GM11168 (cell line): Measurements from ENCODE around the gene MYB.

Experiments used
- in situ Hi-C: fragments of 300-500 bp; cut with MboI; formaldehyde crosslinking; loops from one replicate; pipeline ENCODE4 v1.12.0; 2022; ENCODE audit warnings: low sequenced_read_pairs; ENCODE audit not compliant: unreplicated experiment

Gene MYB

DNA sequence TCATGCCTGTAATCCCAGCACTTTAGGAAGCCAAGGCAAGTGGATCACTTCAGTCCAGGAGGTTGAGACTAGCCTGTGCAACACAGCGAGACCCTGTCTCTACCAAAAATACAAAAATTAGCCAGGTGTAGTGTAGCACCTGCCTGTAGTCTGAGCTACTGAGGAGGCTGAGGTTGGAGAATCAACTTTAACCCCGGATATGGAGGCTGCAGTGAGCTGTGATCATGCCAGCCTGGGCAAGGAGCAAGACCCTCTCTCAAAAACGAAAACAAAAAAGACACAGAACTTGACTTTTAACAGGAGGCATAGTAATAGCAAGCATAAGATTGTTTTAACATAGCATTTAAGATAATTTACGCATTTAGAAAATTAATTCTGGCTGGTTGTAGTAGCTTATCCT is 32.5 kb downstream of the MYB start:
- in situ Hi-C loops = no loop called here

DNA sequence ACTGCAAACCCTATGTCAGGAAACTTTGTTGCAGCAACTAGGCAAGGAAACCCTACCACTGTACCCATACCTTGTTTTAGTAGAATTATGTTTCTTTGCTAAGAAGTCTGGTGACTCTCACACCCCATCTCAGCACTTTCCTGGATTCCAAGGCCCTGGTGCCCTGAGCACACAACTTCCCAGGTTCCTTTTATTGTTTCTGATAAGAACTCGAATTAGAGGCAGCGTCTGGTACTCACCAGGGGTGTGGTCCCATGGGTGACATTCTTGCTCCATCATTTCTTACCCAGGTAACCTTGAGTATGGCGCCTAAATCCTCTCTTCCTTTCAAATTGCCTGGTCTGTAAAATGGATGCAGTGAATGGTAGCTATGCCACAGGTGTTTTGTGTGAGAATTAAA is 34.1 kb downstream of the MYB start:
- in situ Hi-C loops = no loop called here

DNA sequence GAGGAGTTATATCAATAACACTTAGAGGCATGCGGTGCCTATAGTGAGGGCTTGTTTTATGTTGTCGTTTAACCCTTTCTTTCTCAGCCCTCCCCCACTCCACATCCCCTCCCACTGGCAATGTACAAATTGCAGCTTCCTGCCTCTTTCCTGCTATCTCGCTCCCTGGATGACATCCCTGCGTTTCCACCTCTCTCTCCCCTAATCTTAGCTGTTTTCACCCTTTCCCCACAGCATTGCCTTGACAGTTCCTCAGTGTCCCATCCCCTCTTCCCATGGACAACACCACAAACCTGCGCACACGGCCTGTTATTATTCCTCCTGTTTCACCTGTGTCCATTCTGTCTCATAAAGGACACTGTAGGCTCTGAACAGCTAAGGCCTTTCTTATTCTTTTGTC is 34.5 kb downstream of the MYB start:
- in situ Hi-C loops = no loop called here

DNA sequence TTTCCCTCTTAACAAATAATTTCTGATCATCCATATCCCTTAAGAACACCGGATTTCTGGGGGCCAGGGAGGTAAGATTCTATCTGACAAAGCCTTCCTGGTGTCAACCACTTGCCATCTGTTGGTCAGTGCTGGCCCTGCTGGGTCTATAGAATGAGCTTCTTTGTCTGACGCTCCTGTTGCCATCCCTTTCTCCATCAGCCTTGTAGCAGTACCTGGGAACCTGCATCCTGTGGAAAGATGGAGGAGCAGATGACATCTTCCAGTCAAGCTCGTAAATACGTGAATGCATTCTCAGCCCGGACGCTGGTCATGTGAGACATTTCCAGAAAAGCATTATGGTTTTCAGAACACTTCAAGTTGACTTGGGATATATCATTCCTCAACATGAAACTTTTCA is 36.6 kb downstream of the MYB start:
- in situ Hi-C loops = no loop called here

- in situ Hi-C loops = no loop called here
Measured at GRCh38 chr6:135219346-135219745, 38.2 kb downstream of the MYB start.

DNA sequence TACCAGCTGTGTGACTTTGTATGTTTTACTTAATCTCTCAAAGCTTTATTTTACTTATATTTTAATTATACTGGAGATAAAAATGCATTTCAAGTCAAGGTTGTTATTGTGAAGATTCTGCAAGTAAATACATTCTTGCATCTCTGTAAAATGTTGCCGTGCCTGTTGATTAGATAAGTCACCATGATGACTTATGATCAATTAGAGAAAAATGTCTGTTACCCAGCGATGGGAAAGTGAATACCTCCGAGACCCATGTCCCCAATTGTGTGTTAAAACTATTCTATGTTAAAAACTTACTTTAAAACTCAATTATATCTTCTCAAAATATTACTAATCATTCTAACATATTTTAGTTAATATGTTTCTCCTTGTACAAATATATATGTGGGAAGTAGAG is 39.9 kb downstream of the MYB start:
- in situ Hi-C loops = no loop called here

DNA sequence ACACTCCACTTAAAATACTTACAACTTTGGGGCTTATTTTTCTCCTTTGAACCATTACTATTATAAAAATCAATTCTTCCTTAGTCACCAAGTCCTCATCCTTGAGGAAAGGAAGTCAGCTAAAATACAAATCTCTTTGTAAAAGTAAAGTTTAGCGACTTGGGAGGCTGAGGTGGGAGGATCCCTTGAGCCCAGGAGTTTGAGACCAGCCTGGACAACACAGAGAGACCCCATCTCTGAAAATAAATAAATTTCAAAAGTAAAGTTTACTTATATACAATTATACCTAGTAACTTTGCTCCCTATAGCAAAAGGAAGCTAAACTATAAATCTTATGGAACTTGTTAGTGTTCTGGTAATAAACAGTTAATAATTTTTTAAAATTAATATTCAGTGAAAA is 40.4 kb downstream of the MYB start:
- in situ Hi-C loops = no loop called here

GRCh38 chr6:135222623-135223022 is 41.5 kb downstream of the MYB start:
- in situ Hi-C loops = no loop called here

DNA sequence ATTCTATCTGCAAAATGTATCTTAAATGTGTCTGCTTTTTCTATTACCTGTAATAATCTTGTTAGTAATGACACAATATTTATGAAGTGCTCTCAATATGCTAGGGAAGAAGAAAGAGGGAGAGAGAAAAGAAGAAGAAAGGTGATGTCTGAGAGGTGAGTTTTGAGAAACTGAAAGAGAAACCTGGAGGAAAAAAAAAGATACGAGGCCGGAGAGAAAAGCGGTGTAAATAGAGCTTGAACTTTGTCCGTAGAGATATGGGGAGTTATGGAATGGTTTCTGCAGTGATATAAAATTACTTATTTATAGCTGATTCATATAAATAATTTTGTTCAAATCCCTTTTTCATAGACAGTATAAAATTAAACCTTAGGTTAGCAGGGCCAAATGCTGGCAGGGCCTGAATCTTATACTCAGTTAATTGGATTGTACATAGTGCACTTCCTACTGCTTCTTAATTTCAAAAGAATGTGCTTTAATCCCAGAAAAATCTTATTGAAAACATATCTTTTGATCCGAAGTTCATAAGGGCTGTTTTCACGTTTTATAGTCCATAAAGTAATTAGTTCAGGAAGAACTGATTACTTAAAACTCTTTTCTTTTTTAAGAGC is 43.0 kb downstream of the MYB start:
- in situ Hi-C loops = no loop called here

DNA sequence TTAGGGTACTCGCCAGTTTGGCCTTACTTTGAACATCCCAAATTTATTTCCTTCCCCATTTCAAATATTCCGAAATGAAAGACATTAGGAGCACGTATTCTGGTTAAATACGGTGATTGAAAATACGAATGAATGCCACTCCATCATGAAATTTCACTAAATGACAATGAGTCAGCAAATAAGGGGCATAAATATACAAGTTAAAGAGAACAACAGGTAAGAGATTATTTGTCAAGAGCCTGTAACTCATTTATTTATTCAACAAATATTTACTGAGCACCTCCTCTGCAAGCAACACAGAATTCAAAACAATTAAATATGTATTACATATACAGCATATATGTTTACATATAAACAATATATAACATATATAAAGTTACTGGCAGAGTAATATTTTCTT is 44.8 kb downstream of the MYB start:
- in situ Hi-C loops = no loop called here

DNA sequence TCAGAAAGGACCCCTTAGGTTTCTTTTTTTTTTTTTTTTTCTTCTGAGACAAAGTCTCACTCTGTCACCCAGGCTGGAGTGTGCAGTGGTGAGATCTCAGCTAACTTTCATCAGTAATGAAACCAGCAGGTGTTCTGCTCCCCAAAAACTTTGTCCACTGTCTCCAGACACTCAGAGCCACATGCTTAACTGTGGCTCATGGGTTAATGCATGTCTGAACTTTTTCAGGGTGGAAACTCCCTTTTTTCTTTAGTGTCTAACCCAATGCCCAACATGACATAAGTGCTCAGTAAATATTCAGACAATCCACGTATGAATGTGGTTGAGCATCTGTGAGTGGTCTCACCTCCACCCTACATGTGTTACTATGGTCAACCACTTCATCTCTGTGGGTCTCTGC is 45.4 kb downstream of the MYB start:
- in situ Hi-C loops = no loop called here

- in situ Hi-C loops = no loop called here
Measured at GRCh38 chr6:135227349-135227748, 46.2 kb downstream of the MYB start.

- in situ Hi-C loops = no loop called here
Measured at GRCh38 chr6:135227758-135228157, 46.6 kb downstream of the MYB start.

DNA sequence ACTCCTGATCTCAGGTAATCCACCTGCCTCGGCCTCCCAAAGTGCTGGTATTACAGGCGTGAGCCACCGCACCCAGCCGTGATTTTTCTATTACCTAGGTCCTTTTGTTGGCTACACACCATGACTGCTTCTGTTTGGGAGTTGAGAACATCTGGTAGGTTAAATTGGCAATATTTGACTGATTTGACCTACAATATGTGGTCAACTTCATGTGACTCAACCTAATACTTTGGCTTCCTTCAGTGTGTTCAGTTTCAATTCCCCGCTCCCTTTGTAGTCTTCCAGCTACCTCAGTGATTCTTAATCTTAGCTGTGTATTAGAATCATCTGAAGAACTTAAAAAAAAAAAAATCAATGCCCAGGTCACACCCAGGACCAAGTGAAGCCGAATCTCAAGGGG is 47.4 kb downstream of the MYB start:
- in situ Hi-C loops = no loop called here

DNA sequence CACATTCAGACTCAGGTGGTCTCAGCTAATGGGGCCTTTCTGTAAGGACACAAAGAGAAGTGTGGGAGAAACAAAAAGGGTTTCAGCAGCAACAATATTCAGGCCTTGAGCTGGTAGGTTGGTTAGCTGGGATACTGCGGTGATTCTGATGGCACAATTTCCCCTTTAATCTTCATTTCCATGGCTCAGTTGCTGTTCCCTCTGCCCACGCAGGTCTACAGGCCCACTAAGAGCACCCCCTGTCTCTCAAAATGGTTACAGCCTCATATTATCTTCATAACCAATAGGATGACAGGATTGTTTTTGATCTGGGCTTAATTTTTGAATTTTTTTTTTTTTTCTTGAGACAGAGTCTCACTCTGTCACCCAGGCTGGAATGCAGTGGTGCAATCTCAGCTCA is 48.9 kb downstream of the MYB start:
- in situ Hi-C loops = no loop called here

DNA sequence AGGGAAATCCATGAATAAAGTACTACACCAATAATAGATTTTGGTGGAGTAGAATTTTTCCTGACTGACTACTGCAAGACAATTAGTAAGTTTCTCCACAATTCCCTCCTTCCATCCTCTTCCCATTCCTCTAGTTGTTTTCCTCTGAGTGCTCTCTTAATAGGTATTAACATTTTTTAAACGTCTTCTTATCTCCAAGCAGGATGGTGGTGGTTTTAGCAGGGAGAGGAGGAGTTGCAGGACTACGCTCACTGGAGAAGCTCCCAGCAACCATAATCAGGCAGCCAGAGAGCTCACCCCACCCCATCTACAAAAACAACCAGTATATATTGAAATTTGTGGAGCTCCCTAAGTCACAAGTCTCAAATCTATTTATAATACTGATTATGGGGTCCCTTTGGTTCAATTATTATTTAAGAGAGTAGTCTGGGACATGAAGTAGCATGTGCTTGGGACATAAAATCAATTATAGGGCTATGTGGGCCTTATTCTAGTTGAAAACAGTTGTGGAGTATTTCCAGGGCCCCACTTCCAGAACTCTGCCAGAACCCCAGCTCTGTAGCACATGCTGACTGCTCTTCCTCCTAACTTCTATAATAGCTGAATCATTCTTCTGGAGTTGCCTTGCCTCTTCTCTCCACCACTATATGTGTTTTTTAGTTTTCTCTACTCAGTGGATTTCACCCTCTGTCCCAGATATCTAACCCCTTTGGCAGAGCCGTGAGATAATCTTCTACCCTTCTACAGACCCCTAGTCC is 49.8 kb downstream of the MYB start:
- in situ Hi-C loops = no loop called here

- in situ Hi-C loops = no loop called here
Measured at GRCh38 chr6:135231469-135231844, 50.3 kb downstream of the MYB start.

DNA sequence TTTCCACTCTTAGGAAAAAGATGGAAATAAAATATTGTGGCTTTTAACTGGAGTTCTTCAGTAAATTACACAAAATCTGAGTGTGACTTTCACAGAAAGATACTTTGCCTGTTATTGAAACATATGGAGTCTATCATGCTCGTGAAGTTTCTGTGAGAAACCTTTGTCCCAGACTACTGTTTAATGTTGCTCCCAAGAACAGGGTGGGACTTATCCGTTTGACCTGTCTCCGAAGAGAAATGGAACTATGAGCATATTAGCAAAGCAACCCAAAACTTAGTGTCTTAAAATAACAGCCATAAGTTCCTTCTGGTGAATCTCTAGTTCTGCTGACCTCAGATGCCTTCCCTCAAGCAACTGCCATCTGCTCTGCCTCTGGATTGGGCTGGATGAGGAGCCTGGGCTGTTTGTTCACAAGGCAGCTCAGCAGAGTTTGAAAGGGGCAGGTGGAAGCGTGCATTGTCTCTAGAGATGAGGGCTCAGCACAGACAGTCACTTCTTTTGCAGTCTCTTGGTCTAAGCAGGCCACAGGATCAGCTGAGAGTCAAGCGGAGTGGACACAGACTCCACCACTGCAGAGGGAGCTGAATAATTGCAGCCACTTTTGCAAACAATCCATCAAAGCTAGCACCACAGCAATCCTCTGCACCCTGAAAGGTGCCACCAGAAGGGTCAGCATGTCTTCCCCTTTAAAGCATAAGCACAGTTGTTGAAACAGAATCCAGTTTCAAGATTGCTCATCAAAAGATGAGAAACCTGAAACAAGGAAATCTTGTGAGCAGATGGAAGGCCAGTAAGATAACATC is 52.8 kb downstream of the MYB start:
- in situ Hi-C loops = no loop called here

- in situ Hi-C loops = no loop called here
Measured at GRCh38 chr6:135234492-135234780, 53.3 kb downstream of the MYB start.

DNA sequence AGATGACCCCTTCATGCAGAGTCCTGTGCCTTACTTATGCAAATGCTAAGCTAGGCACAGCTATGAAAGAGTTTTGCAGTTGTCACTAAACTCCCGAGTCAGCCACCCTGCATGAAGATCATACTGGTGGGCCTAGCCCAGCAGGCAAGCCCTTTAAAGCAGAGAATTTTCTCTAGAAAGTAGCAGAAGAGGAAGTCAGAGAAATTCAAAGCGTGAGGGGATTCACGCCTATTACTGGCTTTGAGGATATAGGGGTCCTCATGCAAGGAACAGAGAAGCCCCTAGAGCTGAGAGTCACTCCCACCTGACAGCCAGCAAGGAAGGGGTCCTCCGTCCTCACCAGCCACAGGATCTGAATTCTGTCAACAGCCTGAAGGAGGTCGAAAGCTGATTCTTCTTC is 54.6 kb downstream of the MYB start:
- in situ Hi-C loops = no loop called here

DNA sequence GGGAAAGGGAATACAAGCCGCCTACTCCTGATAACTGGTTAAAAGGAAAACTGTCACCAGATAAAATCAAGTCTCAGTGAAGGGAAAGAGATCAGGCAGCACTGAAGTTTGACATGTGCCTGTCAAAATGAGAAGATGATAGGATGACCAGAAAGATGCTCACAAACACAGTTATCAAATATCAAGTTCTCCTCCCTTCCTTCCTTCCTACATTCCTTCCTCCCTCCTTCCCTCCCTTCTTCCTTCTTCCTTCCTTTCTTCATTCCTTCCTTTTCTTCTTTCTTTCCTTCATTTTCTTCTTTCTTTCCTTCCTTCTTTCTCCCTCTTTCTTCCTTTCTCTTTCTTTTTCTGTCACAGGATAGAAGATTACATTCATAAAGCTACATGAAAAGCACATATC is 55.2 kb downstream of the MYB start:
- in situ Hi-C loops = no loop called here

DNA sequence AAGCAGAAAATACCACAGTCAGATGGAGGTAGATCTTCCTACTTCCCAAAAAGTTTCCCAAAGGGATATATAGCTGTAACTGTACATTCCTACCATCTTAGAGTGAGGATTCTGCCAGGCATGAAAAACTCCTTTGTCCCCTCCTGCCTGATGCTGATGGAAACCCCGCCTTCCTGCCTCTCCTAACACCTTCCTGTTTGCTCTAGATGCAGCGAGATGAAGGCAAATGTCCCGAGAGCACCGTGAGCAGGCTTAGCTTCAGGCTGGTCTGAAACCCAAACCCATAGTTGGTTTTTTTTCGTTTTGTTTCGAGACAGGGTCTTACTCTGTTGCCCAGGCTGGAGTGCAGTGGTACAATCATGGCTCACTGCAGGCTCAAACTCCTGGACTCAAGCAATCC is 55.6 kb downstream of the MYB start:
- in situ Hi-C loops = no loop called here
